ENCODE measurements around the gene LCP1.

DNA sequence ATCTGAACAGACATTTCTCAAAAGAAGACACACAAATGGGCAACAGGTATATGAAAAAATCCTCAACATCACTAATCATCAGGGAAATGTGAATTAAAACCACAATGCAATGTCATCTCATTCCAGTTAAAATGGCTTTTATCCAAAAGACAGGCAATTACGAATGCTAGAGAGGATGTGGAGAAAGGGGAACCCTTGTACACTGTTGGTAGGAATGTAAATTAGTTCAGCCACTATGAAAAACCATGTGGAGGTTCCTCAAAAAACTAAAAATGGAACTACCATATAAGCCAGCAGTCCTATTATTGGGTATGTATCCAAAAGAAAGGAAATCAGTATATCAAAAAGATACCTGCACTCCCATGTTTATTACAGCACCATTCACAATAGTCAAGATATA, 104.7 kb downstream of the LCP1 start:
- TF ChIP-seq POLR2A (IDR thresholded peaks at IDR 0.05; ENCODE audit: low read length) (no peak), GATA1 (IDR thresholded peaks at IDR 0.05; ENCODE audit: low read depth, low read length) (no peak)

Measured in erythroblast (primary cell).